Muscle layer of colon (tissue), 2 donors: Measurements from ENCODE around the gene LCN12.

Experiments
- H3K27ac ChIP-seq: one replicate; pipeline ENCODE4 v1.7.0; 2013; ENCODE audit warnings: low read depth, mild to moderate bottlenecking, low read length, moderate library complexity
- H3K27me3 ChIP-seq, 2 donors: one replicate each; pipeline ENCODE4 v1.7.0; 2013; ENCODE audit warnings: low read length in 2 of 2, mild to moderate bottlenecking in 2 of 2; ENCODE audit not compliant: insufficient read depth in 2 of 2, control insufficient read depth in 1 of 2
- H3K36me3 ChIP-seq: one replicate; pipeline ENCODE4 v1.7.0; 2013; ENCODE audit warnings: mild to moderate bottlenecking, low read length; ENCODE audit not compliant: insufficient read depth
- H3K4me1 ChIP-seq: one replicate; pipeline ENCODE4 v1.7.0; 2013; ENCODE audit warnings: mild to moderate bottlenecking, low read length; ENCODE audit not compliant: insufficient read depth
- H3K4me3 ChIP-seq, 2 donors: one replicate each; pipeline ENCODE4 v1.7.0; 2013; ENCODE audit warnings: low read length in 2 of 2, low read depth in 1 of 2, mild to moderate bottlenecking in 1 of 2, moderate library complexity in 1 of 2
- H3K9ac ChIP-seq: one replicate; pipeline ENCODE4 v1.7.0; 2013; ENCODE audit warnings: low read length
- H3K9me3 ChIP-seq: one replicate; pipeline ENCODE4 v1.7.0; 2013; ENCODE audit warnings: mild to moderate bottlenecking, low read length
- donor health status: abdominal sarcoma.
- donor health status: Adenocarcinoma of cecum.

Gene LCN12

GRCh38 chr9:136951541-136952320 lies at the start of gene LCN12:
Gene LCN12 (plus strand): TSS chr9:136952273. CDS start chr9:136952328, 55 bp downstream.
- H3K27ac ChIP-seq: no peak within 1 kb of the TSS
- no peaks in the 10 kb centered on the region for H3K36me3 ChIP-seq
- H3K9ac ChIP-seq: no peak within 1 kb of the TSS
- H3K4me1 ChIP-seq: no peaks in the 10 kb centered on the region
- H3K4me3 ChIP-seq: no peak within 1 kb of the TSS
- no peaks in the 10 kb centered on the region for H3K9me3 ChIP-seq
- H3K27me3 ChIP-seq: no peaks in the 10 kb centered on the region

DNA sequence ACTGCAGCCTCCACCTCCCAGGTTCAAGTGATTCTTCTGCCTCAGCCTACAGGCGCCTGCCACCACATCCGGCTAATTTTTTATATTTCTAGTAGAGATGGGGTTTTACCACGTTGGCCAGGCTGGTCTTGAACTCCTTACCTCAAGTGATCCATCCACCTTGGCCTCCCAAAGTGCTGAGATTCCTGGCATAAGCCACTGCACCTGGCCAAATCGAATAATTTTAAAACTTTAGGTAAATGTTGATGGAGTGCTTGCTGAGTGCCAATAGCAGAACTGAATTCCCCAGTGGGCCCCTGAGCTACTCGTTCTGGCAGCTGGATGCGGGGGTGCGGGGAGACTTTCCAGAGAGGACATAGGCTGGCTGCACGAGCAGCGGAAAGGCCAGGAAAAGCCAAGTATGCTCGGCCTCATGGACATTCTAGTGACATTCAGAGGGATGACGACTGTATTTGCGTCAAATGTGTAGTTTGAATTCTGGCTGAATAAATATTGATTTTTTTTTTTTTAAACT lies 49.0 kb upstream of the LCN12 start:
- Histone ChIP-seq H3K4me1 (peaks cover 20% of the 10 kb centered on the region), H3K36me3 (peaks cover 21% of the 10 kb centered on the region), H3K9me3 (no peaks in the 10 kb centered on the region), H3K9ac (no peak overlapping the region), H3K27me3 (no peaks in the 10 kb centered on the region), H3K4me3 (no peak overlapping the region), H3K27ac (peak overlapping the region; percentile 55)

DNA sequence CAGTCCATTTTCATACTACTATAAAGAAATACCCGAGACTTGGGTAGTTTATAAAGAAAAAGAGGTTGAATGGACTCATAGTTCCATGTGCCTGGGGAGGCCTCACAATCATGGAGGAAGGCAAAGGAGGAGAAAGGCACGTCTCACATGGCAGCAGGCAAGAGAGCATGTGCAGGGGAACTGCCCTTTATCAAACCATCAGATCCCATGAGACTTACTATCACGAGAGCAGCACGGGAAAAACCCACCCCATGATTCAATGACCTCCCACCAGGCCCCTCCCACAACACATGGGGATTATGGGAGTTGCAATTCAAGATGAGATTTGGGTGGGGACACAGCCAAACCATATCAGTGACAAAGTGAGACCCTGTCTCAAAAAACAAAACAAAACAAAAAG lies 45.8 kb upstream of the LCN12 start:
- no peak overlapping the region for H3K9ac ChIP-seq
- H3K27ac ChIP-seq: no peak overlapping the region
- H3K9me3 ChIP-seq: no peaks in the 10 kb centered on the region
- H3K4me1 ChIP-seq: peaks cover 20% of the 10 kb centered on the region
- H3K36me3 ChIP-seq: peaks cover 13% of the 10 kb centered on the region
- H3K4me3 ChIP-seq: no peak overlapping the region
- no peaks in the 10 kb centered on the region for H3K27me3 ChIP-seq

GRCh38 chr9:136907011-136907914 lies 44.8 kb upstream of the LCN12 start:
- H3K27ac ChIP-seq: no peak overlapping the region

DNA sequence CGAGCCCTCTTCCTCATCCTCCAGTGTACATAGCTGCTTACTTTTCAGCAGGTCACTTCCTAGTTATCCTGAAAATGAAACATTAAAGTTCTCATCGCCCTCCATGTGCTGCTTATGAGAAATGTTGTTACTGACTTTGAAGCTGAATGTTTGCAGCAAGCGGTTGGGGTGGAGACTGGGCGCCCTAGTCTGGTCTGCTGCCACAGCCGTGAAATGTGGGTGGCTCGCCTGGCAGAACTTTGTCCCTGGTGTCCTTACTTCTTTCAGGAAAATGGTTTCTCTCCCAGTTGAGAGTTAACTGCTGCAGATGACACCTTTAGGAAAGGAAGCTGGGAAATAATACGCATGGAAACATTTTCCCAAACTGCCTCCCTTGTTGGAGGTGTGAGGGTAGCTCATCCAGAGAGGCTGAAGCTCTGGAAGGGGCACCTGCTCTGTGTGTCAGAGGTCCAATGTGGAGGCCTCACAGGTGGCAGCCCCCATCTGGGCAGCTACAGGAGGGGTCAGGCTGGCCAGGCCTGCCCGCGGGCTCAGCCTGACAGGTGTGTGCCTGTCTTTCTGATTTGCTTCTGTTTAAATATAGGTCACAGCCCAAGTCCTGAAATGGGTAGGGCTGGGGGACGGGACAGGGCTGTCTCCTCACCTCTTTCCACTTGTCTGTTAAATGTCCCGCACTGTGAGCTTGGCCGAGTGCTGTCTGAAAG lies 41.7 kb upstream of the LCN12 start:
- Histone ChIP-seq H3K27me3 (no peaks in the 10 kb centered on the region), H3K36me3 (peaks cover 15% of the 10 kb centered on the region), H3K9me3 (no peaks in the 10 kb centered on the region), H3K27ac (no peak overlapping the region), H3K4me3 (no peak overlapping the region), H3K4me1 (no peaks in the 10 kb centered on the region), H3K9ac (no peak overlapping the region)

More at GRCh38 chr9:136907011-136907914, 44.8 kb upstream of the LCN12 start:
- Histone ChIP-seq H3K9ac (no peak overlapping the region), H3K27me3 (no peaks in the 10 kb centered on the region), H3K4me3 (no peak overlapping the region), H3K4me1 (peaks cover 10% of the 10 kb centered on the region), H3K9me3 (no peaks in the 10 kb centered on the region), H3K36me3 (peaks cover 13% of the 10 kb centered on the region)

- H3K36me3 ChIP-seq: peaks cover 19% of the 10 kb centered on the region
- no peaks in the 10 kb centered on the region for H3K4me1 ChIP-seq
- no peaks in the 10 kb centered on the region for H3K9me3 ChIP-seq
- H3K9ac ChIP-seq: no peak overlapping the region
- H3K27me3 ChIP-seq: no peaks in the 10 kb centered on the region
- H3K4me3 ChIP-seq: no peak overlapping the region
- H3K27ac ChIP-seq: no peak overlapping the region
Observed at GRCh38 chr9:136910901-136911245, 41.2 kb upstream of the LCN12 start.

DNA sequence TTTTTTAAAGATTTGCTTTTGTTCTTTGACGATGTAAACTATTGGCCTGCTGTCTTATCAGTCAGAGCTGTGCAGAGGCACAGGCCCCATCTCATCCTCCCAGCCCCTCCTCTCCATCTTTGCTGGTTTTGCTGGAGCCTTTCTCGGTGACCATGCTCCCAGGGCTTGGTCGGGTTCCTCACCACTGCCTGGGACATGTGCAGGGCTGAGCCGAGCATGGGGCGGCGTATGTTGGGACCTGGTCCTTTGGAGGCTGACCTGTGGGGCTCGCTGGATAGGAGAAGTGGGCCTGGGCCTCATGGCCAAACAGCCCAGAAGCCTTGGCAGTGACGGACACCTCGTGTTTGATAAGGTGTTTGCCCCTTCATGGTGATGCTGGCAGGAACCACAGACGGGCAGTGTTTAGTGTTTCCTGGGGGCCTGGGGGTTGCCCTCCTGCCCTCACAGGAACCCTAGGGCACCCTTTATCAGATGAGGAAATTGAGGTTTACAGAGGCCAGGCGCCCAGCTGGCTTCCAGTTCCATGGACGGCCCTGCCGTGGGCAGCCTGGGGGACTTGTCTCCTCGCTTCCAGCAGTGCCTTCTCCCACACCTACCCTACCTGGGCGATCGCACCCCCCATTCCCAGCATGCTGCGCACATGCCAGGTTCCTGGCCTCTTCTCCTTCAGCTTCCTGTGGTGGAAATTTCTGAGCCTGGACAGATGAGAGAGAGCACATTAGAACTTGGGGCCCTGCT lies 38.2 kb upstream of the LCN12 start:
- no peak overlapping the region for H3K27ac ChIP-seq
- H3K4me3 ChIP-seq: no peak overlapping the region
- H3K4me1 ChIP-seq: no peaks in the 10 kb centered on the region
- H3K27me3 ChIP-seq: no peaks in the 10 kb centered on the region
- H3K36me3 ChIP-seq: peaks cover 20% of the 10 kb centered on the region
- H3K9me3 ChIP-seq: no peaks in the 10 kb centered on the region
- H3K9ac ChIP-seq: no peak overlapping the region

GRCh38 chr9:136915632-136916329 lies 36.3 kb upstream of the LCN12 start:
- Histone ChIP-seq H3K9ac (no peak overlapping the region), H3K4me3 (no peak overlapping the region), H3K27me3 (no peaks in the 10 kb centered on the region), H3K36me3 (peaks cover 32% of the 10 kb centered on the region), H3K9me3 (no peaks in the 10 kb centered on the region), H3K27ac (no peak overlapping the region), H3K4me1 (no peaks in the 10 kb centered on the region)

DNA sequence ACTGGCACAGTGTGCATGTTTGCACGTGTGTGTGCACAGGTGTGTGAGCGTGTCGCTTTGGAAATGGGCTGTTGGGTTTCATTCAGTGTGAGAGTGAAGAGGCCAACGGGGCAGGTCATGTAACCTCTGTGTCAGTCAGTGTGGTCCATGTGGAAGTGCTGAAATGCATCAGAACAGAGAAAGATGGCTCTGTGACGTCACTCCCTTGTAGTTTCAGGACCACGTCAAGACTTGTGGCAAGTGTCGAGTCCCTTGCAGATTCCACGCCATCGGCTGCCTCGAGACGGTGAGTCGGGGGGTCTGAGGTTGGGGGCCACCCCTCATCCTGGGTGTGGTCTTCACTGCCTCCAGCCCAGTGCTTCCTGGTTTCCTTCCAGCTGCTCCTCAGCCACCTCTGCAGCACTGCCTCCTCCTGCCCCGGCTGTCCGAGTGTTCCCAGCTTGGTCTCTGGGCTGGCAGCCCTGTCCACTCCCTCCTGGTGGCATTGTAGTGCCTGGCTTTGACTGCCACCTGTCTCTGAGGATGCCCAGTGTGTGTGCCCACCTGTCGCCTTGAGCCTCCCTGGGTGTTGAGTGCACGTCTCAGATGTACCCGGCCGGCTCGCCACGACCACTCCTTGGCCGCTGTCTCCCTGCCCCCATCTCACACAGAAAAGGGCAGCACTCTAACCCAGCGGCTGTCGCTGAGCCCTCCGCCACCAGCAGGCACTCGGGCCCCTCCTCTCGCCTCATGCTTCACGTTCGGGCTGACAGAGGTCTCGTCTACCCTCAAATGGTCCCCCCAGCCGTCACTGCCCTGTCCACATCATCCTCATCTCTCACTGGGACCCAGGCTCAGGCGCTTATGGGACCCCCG lies 35.5 kb upstream of the LCN12 start:
- Histone ChIP-seq H3K27me3 (no peaks in the 10 kb centered on the region), H3K27ac (no peak overlapping the region), H3K9ac (no peak overlapping the region), H3K4me3 (no peak overlapping the region), H3K36me3 (peaks cover 36% of the 10 kb centered on the region), H3K9me3 (no peaks in the 10 kb centered on the region), H3K4me1 (no peaks in the 10 kb centered on the region)

DNA sequence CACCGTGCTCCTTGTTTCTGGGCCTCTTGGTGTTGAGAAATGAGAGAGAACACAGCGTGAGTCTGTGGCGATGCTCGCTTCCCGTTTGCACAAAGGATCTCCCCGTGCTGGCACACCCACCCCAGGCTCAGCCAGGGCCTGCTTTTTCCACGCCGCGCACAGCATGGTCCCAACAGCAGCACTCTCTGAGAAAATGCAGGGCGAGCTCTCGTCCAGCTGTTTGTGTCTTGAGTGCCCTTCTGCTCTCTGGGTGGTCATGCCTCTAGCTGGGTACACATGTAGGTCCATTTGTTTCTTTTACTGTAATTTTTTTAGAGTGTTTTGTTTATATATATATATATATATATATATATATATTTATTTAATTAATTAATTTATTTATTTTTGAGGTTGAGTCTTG lies 34.2 kb upstream of the LCN12 start:
- H3K4me1 ChIP-seq: no peaks in the 10 kb centered on the region
- H3K9me3 ChIP-seq: no peaks in the 10 kb centered on the region
- no peak overlapping the region for H3K9ac ChIP-seq
- no peak overlapping the region for H3K4me3 ChIP-seq
- no peak overlapping the region for H3K27ac ChIP-seq
- H3K36me3 ChIP-seq: peaks cover 36% of the 10 kb centered on the region
- H3K27me3 ChIP-seq: no peaks in the 10 kb centered on the region
